IPS-18c (cell line): ENCODE data around the gene OSBPL2.

Experiments used
- H3K4me3 ChIP-seq: 2 replicates; pipeline ENCODE4 v1.7.0; 2013; ENCODE audit warnings: low read depth, mild to moderate bottlenecking, low read length, moderate library complexity; ENCODE audit not compliant: insufficient read depth
- H3K9me3 ChIP-seq: one replicate; pipeline ENCODE4 v1.6.1; 2013; ENCODE audit warnings: mild to moderate bottlenecking, low read length, moderate library complexity; ENCODE audit not compliant: control insufficient read depth, insufficient read depth

The OSBPL2 gene

GRCh38 chr20:62202676-62203377 is 35.5 kb upstream of the OSBPL2 start:
- H3K9me3 ChIP-seq: no peaks in the 10 kb centered on the region
- H3K4me3 ChIP-seq: no peak overlapping the region

GRCh38 chr20:62203378-62204030 is 34.8 kb upstream of the OSBPL2 start:
- no peak overlapping the region for H3K4me3 ChIP-seq

GRCh38 chr20:62205618-62206387 is 32.5 kb upstream of the OSBPL2 start:
- Histone ChIP-seq H3K9me3 (no peaks in the 10 kb centered on the region), H3K4me3 (no peak overlapping the region)

More at GRCh38 chr20:62203378-62204030, 34.8 kb upstream of the OSBPL2 start:
- no peaks in the 10 kb centered on the region for H3K9me3 ChIP-seq

DNA sequence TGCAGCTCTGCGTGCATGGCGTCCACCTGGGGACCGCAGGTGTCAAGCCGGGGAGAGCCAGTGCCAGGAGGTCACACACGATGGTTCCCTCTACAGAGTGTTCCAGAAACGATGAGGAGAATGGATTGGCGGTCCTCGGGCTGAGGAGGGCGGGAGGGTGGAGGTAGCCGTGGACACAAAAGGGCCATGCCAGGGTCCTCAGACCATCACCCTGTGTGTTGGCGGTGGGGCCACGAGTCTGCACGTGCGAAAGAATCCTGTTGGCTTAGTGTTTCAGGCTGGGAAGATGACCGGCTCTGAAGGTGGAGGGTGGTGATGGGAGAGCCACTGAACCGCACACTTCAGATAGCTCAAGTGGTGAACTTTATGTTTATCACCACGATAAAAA is 31.9 kb upstream of the OSBPL2 start:
- Histone ChIP-seq H3K4me3 (no peak overlapping the region), H3K9me3 (no peaks in the 10 kb centered on the region)

DNA sequence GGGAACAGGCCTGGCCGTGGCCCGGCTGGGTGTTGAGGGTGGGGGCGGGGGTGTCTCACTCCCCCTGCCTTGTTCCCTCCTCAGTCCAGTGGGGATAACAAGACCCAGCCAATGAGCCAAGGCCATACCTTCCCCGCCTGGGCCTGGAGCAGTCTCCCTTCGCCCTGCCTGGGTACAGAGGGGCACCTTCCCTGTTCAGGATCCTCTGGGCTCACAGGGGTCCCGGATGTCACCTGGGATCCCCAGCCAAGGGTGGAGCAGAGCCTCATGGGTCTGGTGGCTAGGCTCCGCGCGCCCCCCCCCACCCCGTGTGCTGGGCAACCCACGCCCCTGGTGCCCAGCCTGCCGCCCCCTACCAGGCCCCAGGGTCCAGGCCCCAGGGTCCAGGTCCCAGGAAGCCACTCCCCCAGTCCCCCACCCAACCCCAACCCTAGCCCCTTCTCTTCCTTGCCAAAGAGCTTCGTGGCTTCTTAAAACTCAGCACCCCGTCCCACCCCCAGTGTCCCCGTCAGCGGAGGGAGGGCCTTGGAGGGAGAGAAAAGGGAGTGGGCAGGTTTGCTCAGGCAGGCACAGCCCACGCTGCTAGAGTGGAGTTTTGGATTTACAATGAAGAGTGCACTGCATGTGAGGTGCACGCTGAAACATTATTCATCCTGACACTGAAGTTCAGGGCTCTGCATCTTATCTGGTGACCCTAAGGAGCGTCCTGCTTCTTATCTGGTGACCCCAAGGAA is 30.1 kb upstream of the OSBPL2 start:
- H3K4me3 ChIP-seq: no peak overlapping the region
- H3K9me3 ChIP-seq: no peaks in the 10 kb centered on the region

GRCh38 chr20:62208795-62209755 is 29.2 kb upstream of the OSBPL2 start:
- H3K9me3 ChIP-seq: no peaks in the 10 kb centered on the region
- H3K4me3 ChIP-seq: no peak overlapping the region

GRCh38 chr20:62209850-62210495 is 28.3 kb upstream of the OSBPL2 start:
- no peaks in the 10 kb centered on the region for H3K9me3 ChIP-seq
- H3K4me3 ChIP-seq: no peak overlapping the region

DNA sequence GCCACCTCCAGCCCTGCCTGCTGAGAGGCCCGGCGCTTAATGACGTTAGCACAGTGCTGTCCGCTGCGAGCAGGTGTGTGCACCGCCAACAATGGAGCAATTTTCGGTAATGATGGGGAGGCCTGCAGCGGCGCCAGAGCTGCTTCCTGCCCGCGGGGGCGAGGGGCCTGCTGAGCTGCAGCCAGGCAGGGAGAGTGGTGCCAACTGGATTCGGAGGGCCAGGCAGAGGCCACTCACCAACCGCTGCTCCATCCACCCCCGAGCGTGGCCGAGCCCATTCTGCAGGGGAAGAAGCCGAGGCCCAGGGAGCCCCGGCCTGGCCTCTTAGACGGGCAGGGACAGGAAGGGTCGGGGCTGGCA is 27.8 kb upstream of the OSBPL2 start:
- Histone ChIP-seq H3K9me3 (no peaks in the 10 kb centered on the region), H3K4me3 (no peak overlapping the region)

- Histone ChIP-seq H3K9me3 (no peaks in the 10 kb centered on the region), H3K4me3 (no peak overlapping the region)
Measured at GRCh38 chr20:62211216-62211615, 27.1 kb upstream of the OSBPL2 start.

DNA sequence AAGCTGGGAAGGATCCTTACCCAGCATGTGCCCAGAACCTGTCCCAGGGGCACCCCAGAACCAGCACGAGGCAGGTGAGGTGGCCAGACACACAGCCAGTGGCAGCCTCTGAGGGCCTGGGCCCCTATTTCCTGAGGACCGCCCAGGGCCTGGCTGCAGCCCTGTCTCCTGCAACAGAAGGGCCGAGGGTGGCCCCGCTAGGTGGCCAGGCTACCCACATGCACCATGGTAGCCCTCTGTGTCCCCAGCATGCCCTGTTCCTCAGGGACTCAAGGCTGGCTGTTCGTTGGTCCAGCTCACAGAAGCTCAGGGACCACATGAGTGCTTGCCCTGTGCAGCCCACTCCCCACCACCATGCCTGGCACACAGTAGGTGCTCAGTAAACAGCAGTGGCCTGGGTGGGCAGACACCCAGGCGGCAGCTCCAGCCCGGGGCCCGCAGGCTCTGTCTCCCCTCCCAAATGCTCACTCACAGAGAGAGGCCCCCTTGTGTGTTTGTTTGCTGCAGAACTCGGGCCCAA is 26.5 kb upstream of the OSBPL2 start:
- Histone ChIP-seq H3K4me3 (no peak overlapping the region), H3K9me3 (no peaks in the 10 kb centered on the region)

GRCh38 chr20:62212299-62212698 is 26.0 kb upstream of the OSBPL2 start:
- no peaks in the 10 kb centered on the region for H3K9me3 ChIP-seq

DNA sequence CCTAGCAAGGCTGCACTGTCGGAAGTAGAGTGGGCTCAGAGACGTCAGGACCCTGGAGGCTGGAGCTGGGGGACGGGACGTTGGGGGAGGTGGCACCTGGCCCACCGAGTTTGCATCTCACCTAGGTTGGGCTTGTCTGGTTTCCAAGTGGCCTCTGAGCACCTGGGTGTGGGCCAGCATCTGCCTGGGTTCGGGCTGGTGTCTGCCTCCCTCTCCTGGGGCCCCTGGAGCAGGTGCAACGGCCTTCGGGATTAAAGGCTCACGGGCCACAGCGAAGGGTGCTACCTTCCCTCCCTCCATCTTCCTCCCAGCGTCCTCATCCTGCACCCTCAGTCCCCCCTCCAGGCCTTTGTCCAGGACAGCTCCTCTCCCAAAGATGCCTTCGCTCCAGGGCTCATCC is 24.3 kb upstream of the OSBPL2 start:
- no peaks in the 10 kb centered on the region for H3K9me3 ChIP-seq
- H3K4me3 ChIP-seq: no peak overlapping the region

More at GRCh38 chr20:62212299-62212698, 26.0 kb upstream of the OSBPL2 start:
- H3K4me3 ChIP-seq: no peak overlapping the region

DNA sequence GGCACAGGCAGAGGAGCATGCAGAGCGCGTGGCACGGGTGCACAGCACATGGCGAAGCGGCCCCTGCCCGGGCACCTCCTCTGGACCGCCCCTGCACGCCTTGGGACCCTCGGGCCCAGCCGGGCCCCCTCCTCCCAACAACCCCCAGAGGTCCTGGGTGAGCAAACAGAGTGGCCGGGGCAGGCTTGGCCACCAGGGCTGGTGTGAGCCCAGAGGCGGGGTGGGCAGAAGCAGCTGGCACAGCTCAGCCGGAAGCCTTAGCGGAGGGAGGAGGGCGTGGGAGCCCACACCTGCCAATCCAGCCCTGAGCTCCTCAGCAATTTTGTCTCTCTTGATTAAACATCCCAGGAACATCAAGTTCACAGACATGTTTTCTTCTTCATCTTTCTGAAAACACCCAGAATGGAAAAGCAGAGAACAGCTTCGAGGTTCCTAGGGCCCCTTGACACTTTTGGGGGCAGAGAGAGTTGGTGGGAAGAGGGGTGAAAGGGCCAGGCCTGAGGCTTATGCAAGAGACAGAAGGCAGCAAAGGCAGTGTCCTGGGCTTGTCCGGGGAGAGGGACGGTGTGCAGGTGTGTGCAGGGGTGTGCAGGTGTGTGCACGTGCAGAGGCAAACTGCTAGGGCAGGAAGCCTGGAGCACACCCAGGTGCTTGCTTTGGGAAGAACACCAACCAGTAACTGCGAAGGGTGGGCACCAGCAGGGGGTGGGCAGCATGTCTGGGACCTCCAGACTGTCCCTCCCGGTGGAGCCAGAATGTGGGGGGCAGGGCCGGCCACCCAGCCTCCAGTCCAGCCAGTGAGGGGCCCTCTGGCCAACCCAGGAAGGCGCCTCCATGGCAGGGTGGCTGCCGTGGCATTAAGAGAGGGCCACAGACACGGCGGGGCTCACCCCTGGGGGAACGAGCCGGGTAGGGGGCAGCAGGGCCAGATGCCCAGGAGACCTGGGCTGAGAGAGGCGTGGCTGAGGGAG is 23.0 kb upstream of the OSBPL2 start:
- H3K4me3 ChIP-seq: no peak overlapping the region
- no peaks in the 10 kb centered on the region for H3K9me3 ChIP-seq

DNA sequence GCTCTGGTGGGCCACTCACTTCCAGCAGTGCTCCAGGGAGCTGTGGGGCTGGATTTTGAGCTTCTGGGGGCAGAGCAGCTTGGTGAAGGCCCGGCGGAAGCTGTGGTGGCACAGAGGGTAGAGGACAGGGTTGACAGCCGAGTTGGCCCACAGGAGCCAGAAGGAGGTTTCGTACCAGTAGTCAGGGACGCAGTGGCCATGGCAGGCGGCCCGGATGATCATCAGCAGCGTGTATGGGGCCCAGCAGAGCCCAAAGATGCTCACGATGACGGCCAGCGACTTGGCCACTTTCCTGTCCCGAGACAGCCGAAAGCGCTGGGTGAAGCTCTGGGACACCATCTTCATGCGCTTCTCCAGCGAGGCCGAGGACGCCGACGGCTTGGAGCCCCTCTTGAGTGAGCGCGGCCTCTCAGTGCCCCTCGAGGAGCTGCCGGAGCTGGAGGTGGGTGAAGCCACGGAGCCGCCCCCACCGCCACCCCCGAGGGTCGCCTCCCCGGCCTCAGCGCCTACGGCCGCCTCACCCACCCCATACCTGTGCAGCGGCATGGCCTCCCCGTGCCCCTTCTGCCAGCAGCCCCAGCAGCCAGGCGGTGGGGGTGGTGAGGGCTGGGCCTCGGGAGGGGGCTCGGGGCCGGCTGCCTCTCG is 22.2 kb upstream of the OSBPL2 start:
- H3K4me3 ChIP-seq: no peak overlapping the region
- H3K9me3 ChIP-seq: no peaks in the 10 kb centered on the region
